ENCODE measurements around the gene PPP1R11.

The PPP1R11 gene

GRCh38 chr6:30066082-30066481 is 916 bp upstream of the PPP1R11 start:
- TF ChIP-seq FOXP2 (optimal IDR thresholded peaks at IDR 0.05; ENCODE audit: borderline replicate concordance, extremely low read depth, extremely low read length, insufficient read depth) (no peak), POLR2AphosphoS5 (IDR thresholded peaks at IDR 0.05; ENCODE audit: low read depth, low read length) (no peak), SIN3A (IDR thresholded peaks at IDR 0.05; ENCODE audit: borderline replicate concordance, insufficient read depth, low read length) (no peak), TAF1 (IDR thresholded peaks at IDR 0.05; ENCODE audit: borderline replicate concordance, insufficient read depth, low read length) (no peak)
- TF ChIP-seq, protein P1, sequence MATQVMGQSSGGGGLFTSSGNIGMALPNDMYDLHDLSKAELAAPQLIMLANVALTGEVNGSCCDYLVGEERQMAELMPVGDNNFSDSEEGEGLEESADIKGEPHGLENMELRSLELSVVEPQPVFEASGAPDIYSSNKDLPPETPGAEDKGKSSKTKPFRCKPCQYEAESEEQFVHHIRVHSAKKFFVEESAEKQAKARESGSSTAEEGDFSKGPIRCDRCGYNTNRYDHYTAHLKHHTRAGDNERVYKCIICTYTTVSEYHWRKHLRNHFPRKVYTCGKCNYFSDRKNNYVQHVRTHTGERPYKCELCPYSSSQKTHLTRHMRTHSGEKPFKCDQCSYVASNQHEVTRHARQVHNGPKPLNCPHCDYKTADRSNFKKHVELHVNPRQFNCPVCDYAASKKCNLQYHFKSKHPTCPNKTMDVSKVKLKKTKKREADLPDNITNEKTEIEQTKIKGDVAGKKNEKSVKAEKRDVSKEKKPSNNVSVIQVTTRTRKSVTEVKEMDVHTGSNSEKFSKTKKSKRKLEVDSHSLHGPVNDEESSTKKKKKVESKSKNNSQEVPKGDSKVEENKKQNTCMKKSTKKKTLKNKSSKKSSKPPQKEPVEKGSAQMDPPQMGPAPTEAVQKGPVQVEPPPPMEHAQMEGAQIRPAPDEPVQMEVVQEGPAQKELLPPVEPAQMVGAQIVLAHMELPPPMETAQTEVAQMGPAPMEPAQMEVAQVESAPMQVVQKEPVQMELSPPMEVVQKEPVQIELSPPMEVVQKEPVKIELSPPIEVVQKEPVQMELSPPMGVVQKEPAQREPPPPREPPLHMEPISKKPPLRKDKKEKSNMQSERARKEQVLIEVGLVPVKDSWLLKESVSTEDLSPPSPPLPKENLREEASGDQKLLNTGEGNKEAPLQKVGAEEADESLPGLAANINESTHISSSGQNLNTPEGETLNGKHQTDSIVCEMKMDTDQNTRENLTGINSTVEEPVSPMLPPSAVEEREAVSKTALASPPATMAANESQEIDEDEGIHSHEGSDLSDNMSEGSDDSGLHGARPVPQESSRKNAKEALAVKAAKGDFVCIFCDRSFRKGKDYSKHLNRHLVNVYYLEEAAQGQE (IDR thresholded peaks at IDR 0.05; ENCODE audit: insufficient read depth in 1 of 2, low read depth in 2 of 2, low read length in 2 of 2), result no peak

DNA sequence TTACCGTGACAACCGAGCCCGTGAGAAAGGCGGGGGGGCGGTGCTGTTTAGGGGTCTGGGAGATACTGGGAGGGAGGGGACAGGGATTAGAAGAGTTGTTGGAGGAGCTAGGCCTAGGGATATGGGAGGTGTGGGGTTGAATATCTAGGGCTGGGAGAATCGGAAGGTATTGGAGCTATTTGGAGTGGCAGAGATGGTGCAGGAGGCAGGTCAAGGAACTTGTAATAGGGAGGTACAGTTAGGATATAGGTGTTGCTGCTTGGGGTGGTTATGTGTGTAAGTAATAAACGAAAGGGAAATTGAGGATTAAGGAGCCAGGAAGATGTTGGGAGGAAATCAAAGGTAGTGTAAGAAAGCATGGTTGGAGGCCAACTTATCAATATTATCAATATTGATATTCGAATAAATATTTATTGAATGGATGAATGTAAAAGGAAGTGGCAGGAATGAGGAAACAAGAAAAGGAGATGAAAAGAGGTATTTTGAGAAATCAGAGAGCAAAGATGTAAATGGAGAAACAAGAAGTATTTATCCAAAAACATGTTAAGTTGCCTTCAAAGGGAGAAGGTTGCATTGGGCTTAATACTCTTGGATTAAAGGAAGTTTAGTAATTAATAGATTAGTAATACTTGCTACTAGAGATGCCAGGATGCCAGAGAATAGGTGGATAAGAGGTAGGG is 602 bp downstream of the PPP1R11 start:
- no peak for TF ChIP-seq SIN3A (IDR thresholded peaks at IDR 0.05; ENCODE audit: borderline replicate concordance, insufficient read depth, low read length)
- TF ChIP-seq POLR2AphosphoS5 (IDR thresholded peaks at IDR 0.05; ENCODE audit: low read depth, low read length), result no peak
- no peak; the same call in 1 of the 2 replicates for TF ChIP-seq TAF1 (IDR thresholded peaks at IDR 0.05; ENCODE audit: borderline replicate concordance, insufficient read depth, low read length)
- TF ChIP-seq, protein P1 (IDR thresholded peaks at IDR 0.05; ENCODE audit: insufficient read depth in 1 of 2, low read depth in 2 of 2, low read length in 2 of 2), result no peak
- TF ChIP-seq FOXP2 (optimal IDR thresholded peaks at IDR 0.05; ENCODE audit: borderline replicate concordance, extremely low read depth, extremely low read length, insufficient read depth), result no peak

DNA sequence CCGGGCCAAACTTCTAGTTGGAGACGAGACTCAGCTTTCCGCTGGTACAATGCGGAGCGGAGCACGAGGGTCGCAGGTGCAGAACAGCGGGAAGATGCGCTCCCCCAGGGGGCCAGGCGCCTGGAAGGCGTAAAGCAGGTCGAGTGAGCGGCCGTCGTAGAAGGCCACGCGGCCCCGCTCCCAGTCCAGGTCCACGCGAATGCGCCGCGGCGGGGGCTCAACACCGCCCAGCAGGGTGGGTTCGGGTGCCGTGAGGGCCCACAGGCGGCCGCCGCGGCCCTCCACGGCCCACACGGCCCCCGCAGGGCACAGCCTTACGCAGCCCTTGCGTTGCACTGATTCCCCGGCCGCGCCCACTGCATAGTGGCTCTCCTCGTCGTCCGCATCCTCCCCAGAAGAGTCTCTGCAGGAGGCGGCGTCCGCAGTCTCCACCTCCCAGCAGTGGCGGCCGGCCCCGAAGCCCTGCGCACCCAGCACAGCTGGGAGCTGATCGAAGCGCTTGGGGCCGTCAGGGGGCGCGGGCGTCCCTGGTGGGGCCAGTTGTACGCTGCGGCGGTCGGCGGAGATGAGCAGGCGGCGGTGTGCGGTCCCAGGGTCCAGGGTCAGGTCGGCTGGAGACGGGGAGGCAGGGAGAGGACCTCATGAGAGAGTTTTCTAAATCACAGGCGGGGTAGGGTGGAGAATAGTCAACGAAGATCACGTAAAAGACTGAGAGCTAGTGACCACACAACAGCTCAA is 4.3 kb downstream of the PPP1R11 start:
- TF ChIP-seq, protein P1 (IDR thresholded peaks at IDR 0.05; ENCODE audit: insufficient read depth in 1 of 2, low read depth in 2 of 2, low read length in 2 of 2), result no peak
- TF ChIP-seq POLR2AphosphoS5 (IDR thresholded peaks at IDR 0.05; ENCODE audit: low read depth, low read length) (no peak), SIN3A (IDR thresholded peaks at IDR 0.05; ENCODE audit: borderline replicate concordance, insufficient read depth, low read length) (no peak), FOXP2 (optimal IDR thresholded peaks at IDR 0.05; ENCODE audit: borderline replicate concordance, extremely low read depth, extremely low read length, insufficient read depth) (no peak), TAF1 (IDR thresholded peaks at IDR 0.05; ENCODE audit: borderline replicate concordance, insufficient read depth, low read length) (no peak)

- TF ChIP-seq FOXP2 (optimal IDR thresholded peaks at IDR 0.05; ENCODE audit: borderline replicate concordance, extremely low read depth, extremely low read length, insufficient read depth), result no peak
- TF ChIP-seq SIN3A (IDR thresholded peaks at IDR 0.05; ENCODE audit: borderline replicate concordance, insufficient read depth, low read length), result no peak
- TF ChIP-seq POLR2AphosphoS5 (IDR thresholded peaks at IDR 0.05; ENCODE audit: low read depth, low read length), result no peak
- TF ChIP-seq TAF1 (IDR thresholded peaks at IDR 0.05; ENCODE audit: borderline replicate concordance, insufficient read depth, low read length), result no peak
- TF ChIP-seq, protein P1 (IDR thresholded peaks at IDR 0.05; ENCODE audit: insufficient read depth in 1 of 2, low read depth in 2 of 2, low read length in 2 of 2), result no peak
Measured at GRCh38 chr6:30071858-30072257, 4.9 kb downstream of the PPP1R11 start.

Measured in PFSK-1 (cell line).